HCT116 (cell line): ENCODE measurements around the gene PSMB5. TPM values are rescaled to one million over a fixed set of nuclear protein-coding genes. Genes with fewer than 3 reads are reported as not detected.

Experiments used
- ATAC-seq: fragments of 200-7000 bp; cut with Tn5 transposase; 2 replicates; pipeline ENCODE4 v1.9.1; 2020; ENCODE audit warnings: mild to moderate bottlenecking, moderate library complexity
- BruUV-seq: library from RNA; stranded (reverse); fragments of 400-500 nt; replicated peaks from 2 replicates; lab custom pipeline; 2021; lab: Mats Ljungman, UMichigan
- CTCF ChIA-PET: fragments of 300-600 bp; sonication (Branson Sonifier 250); formaldehyde crosslinking; loops from one replicate; lab custom pipeline; 2021; ENCODE audit warnings: antibody characterized with exemption; lab: Charles Lee
- POLR2A ChIA-PET: fragments of 300-600, 350-600 bp; sonication (Branson Sonifier 250); formaldehyde crosslinking; loops from one replicate; lab custom pipeline; 2021; ENCODE audit warnings: antibody characterized with exemption; lab: Charles Lee
- RAD21 ChIA-PET, 2 experiments: fragments of 300-600 bp; sonication (Branson Sonifier 250); formaldehyde crosslinking; loops; one replicate each; lab custom pipeline; 2023; ENCODE audit warnings: low total read pairs in 2 of 2; ENCODE audit not compliant: uncharacterized antibody in 2 of 2, unreplicated experiment in 2 of 2, low non-redundant PET in 1 of 2; lab: Charles Lee
- DNase-seq: peaks from one replicate; pipeline ENCODE4 v3.0.0-alpha.2; 2010; ENCODE audit warnings: low read depth, low spot score
- H2AFZ ChIP-seq: fragments of 200-600 bp; shearing (Covaris generic), sonication (generic); 2 replicates; pipeline ENCODE4 v1.6.1; 2017; ENCODE audit warnings: low read depth, mixed run types, mixed read lengths, antibody characterized with exemption, low read length; ENCODE audit not compliant: poor library complexity, severe bottlenecking
- H3K27ac ChIP-seq: 2 replicates; pipeline ENCODE4 v1.5.1; 2012; ENCODE audit warnings: low read depth, low read length
- H3K27me3 ChIP-seq: fragments of 200-600 bp; sonication (generic); 2 replicates; pipeline ENCODE4 v1.6.1; 2016; ENCODE audit warnings: mixed run types, low read length, mixed read lengths; ENCODE audit not compliant: insufficient read depth
- H3K36me3 ChIP-seq, 2 experiments: fragments of 200-500 bp in 1 of 2; fragments of 200-600 bp in 1 of 2; sonication (Bioruptor generic) in 1 of 2; sonication (generic) in 1 of 2; 2 replicates each; pipeline versions ENCODE4 v1.5.1 to v1.6.1; 2014 to 2016; ENCODE audit warnings: low read length in 2 of 2, inconsistent platforms in 1 of 2, mixed read lengths in 1 of 2, mixed run types in 1 of 2; ENCODE audit not compliant: insufficient read depth in 2 of 2, control insufficient read depth in 1 of 2
- H3K4me1 ChIP-seq, 2 experiments: fragments of 200-600 bp in 1 of 2; sonication (generic) in 1 of 2; 2 replicates each; pipeline versions ENCODE4 v1.5.1 to v1.6.1; 2012 to 2017; ENCODE audit warnings: low read length in 2 of 2, inconsistent platforms in 1 of 2, mild to moderate bottlenecking in 1 of 2, mixed read lengths in 1 of 2, mixed run types in 1 of 2, moderate library complexity in 1 of 2; ENCODE audit not compliant: insufficient read depth in 2 of 2, control insufficient read depth in 1 of 2
- H3K4me2 ChIP-seq: fragments of 200-600 bp; sonication (generic); 2 replicates; pipeline ENCODE4 v1.6.1; 2017; ENCODE audit warnings: mixed run types, low read length, mixed read lengths
- H3K4me3 ChIP-seq, 2 experiments: fragments of 200-600 bp in 1 of 2; sonication (generic) in 1 of 2; replicated peaks in 1 of 2; 2 replicates each; pipeline ENCODE4 v1.5.1; 2011 to 2016; ENCODE audit warnings: low read length in 2 of 2, control low read depth in 1 of 2, low read depth in 1 of 2, mild to moderate bottlenecking in 1 of 2, mixed read lengths in 1 of 2, mixed run types in 1 of 2
- H3K79me2 ChIP-seq: fragments of 200-600 bp; sonication (generic); 2 replicates; pipeline ENCODE4 v1.6.1; 2017; ENCODE audit warnings: mild to moderate bottlenecking, mixed run types, low read length, moderate library complexity, mixed read lengths; ENCODE audit not compliant: insufficient read depth
- H3K9ac ChIP-seq: fragments of 200-600 bp; sonication (generic); 2 replicates; pipeline ENCODE4 v1.6.1; 2016; ENCODE audit warnings: low read length, mixed read lengths
- H3K9me2 ChIP-seq: fragments of 200-600 bp; sonication (generic), shearing (Covaris generic); 2 replicates; pipeline ENCODE4 v1.6.1; 2017; ENCODE audit warnings: mixed run types, mild to moderate bottlenecking, moderate library complexity; ENCODE audit not compliant: insufficient read depth
- H3K9me3 ChIP-seq, 2 experiments: fragments of 200-500 bp in 1 of 2; fragments of 200-600 bp in 1 of 2; sonication (Bioruptor generic) in 1 of 2; sonication (generic) in 1 of 2; 2 replicates each; pipeline ENCODE4 v1.6.1; 2014 to 2017; ENCODE audit warnings: low read length in 2 of 2, mixed read lengths in 2 of 2, inconsistent platforms in 1 of 2, low read depth in 1 of 2, mild to moderate bottlenecking in 1 of 2, mixed run types in 1 of 2, moderate library complexity in 1 of 2; ENCODE audit not compliant: control insufficient read depth in 1 of 2, insufficient read depth in 1 of 2
- H4K20me1 ChIP-seq: fragments of 200-600 bp; sonication (generic), shearing (Covaris generic); 2 replicates; pipeline ENCODE4 v1.6.1; 2017; ENCODE audit warnings: mixed run types, mild to moderate bottlenecking, moderate library complexity; ENCODE audit not compliant: insufficient read depth
- ATF3 ChIP-seq: IDR thresholded peaks from 2 replicates; pipeline ENCODE4 v1.6.1; 2012
- CEBPB ChIP-seq: IDR thresholded peaks from 2 replicates; pipeline ENCODE4 v1.6.1; 2012; ENCODE audit warnings: low read depth
- EZH2 ChIP-seq: fragments of 200-600 bp; sonication (generic); IDR thresholded peaks from 2 replicates; pipeline ENCODE4 v1.6.1; 2017; ENCODE audit warnings: antibody characterized with exemption, mixed run types
- JUND ChIP-seq: IDR thresholded peaks from 2 replicates; pipeline ENCODE4 v1.6.1; 2012
- POLR2AphosphoS5 ChIP-seq: IDR thresholded peaks from 2 replicates; pipeline ENCODE4 v1.6.1; 2011; ENCODE audit warnings: mild to moderate bottlenecking, low read depth, low read length, moderate library complexity
- TCF7L2 ChIP-seq: IDR thresholded peaks from 2 replicates; pipeline ENCODE4 v1.7.0; 2011; ENCODE audit warnings: borderline replicate concordance, inconsistent platforms; ENCODE audit not compliant: insufficient read depth, insufficient read length; ENCODE audit errors: extremely low read depth
- ZFX ChIP-seq: fragments of 450-650 bp; IDR thresholded peaks from 2 replicates; pipeline ENCODE4 v1.6.1; 2017
- ZNF274 ChIP-seq: fragments of 200-500 bp; sonication (Bioruptor generic); IDR thresholded peaks from 2 replicates; pipeline ENCODE4 v1.6.1; 2014; ENCODE audit warnings: mild to moderate bottlenecking, low read depth, low read length, inconsistent platforms
- intact Hi-C: fragments of 100-400 bp; cut with micrococcal nuclease; formaldehyde crosslinking; loops from 2 replicates; pipeline ENCODE4 v1.10.0; 2022
- total RNA-seq: library from RNA; stranded (reverse); gene quantifications from one replicate; pipeline ENCODE4 v1.2.1, GENCODE V29; 2021; ENCODE audit not compliant: unreplicated experiment

The PSMB5 gene
- total RNA-seq, 1 experiment from 2014 or later, result 212 TPM

- no TSS peak for BruUV-seq
- CTCF ChIA-PET, result interaction anchor here (1.0 kb wide), 1 partner anchor 35 kb away, joined by 3 read pairs; no protein-coding TSS in a partner anchor
- DNase-seq (no peak), ATAC-seq (no peak)
- Histone ChIP-seq H3K4me3 (no peak overlapping the region), H3K27ac (no peak overlapping the region), H3K9ac (no peak overlapping the region), H3K4me2 (no peak overlapping the region), H3K27me3 (no peaks in the 10 kb centered on the region), H3K9me3 (no peaks in the 10 kb centered on the region), H3K4me1 (peaks cover 6 to 16% of the 10 kb centered on the region in 2 experiments; a peak in 3 of 4 replicates), H2AFZ (no peak overlapping the region), H4K20me1 (no peaks in the 10 kb centered on the region), H3K9me2 (no peaks in the 10 kb centered on the region), H3K36me3 (peaks cover 0 to 12% of the 10 kb centered on the region in 2 experiments; a peak in 2 of 4 replicates), H3K79me2 (no peaks in the 10 kb centered on the region)
- RAD21 ChIA-PET, result no interaction called here
- intact Hi-C loops, result no loop called here
- POLR2A ChIA-PET, result no interaction called here
- no peak for TF ChIP-seq ATF3
- TF ChIP-seq ZFX, result no peak
- no peak for TF ChIP-seq TCF7L2
- no peak for TF ChIP-seq POLR2AphosphoS5
- TF ChIP-seq JUND, result no peak
- TF ChIP-seq CEBPB, result no peak
- TF ChIP-seq EZH2, result no peak
- no peak for TF ChIP-seq ZNF274
These were observed 13.3 kb downstream of the PSMB5 start for GRCh38 chr14:23021434-23021833.
